ELR (cell line): ENCODE data around the gene SSB.
"Not testable (repeated sequence)": the region's sequence is repeated elsewhere in the genome, so short reads cannot be mapped to it uniquely, and the experiment has no call there.

Experiments used
- DNase-seq: peaks from one replicate; pipeline ENCODE4 v3.0.0-alpha.2; 2015; ENCODE audit warnings: low read depth

Gene SSB

DNA sequence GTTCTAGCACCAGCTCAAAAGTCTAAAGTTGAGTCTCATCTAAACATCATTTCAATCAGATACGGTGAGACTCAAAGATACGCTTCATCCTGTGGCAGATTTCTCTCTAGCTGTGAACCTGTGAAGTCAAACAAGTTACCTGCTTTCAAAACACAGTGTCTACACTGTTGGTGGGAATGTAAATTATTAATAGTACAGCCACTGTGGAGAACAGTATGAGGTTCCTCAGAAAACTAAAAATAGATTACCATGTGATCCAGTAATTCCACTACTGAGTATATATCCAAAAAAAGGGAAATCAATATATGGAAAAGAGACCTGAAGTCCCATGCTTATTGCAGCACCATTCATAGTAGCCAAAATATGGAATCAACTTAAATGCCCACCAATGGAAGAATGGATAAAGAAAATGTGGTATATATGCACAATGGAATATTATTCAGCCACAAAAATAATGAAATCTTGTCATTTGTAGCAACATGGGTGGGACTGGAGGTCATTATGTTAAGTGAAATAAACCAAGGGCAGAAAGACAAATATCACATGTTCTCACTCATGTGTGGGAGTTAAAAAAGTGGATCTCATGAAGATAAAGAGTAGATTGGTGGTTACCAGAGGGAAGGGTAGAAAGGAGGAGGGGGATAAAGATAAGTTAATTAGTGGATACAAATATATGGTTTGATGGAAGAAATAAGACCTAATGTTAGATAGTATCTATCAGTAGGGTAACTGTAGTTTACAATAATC, 40.2 kb downstream of the SSB start:
- DNase-seq: no peak

GRCh38 chr2:169839954-169840746, 41.5 kb downstream of the SSB start:
- DNase-seq: no peak

DNA sequence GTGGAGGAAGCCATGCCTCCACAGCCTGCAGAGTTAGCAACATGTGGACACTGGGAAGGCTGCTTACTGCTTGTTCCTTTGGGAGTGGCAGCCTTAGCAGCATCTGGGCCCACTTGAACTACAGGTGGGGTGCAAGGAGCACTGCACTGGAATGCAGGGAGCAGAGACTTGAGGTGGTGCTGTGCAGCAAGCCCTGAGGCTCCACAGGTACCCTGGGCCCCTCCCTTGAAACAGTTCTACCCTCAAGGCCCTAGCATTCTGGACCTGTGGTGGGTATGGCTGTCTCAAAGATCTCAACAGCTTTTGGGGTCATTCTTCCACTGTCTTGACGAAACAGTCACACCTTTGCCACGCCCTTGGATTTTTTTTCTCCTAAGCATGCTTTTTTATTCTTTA, 42.1 kb downstream of the SSB start:
- no peak for DNase-seq

GRCh38 chr2:169841625-169842024, 43.0 kb downstream of the SSB start:
- DNase-seq: not testable (repeated sequence)

GRCh38 chr2:169845016-169845415, 46.3 kb downstream of the SSB start:
- no peak for DNase-seq

GRCh38 chr2:169848959-169849693, 50.5 kb downstream of the SSB start:
- not testable (repeated sequence) for DNase-seq

DNA sequence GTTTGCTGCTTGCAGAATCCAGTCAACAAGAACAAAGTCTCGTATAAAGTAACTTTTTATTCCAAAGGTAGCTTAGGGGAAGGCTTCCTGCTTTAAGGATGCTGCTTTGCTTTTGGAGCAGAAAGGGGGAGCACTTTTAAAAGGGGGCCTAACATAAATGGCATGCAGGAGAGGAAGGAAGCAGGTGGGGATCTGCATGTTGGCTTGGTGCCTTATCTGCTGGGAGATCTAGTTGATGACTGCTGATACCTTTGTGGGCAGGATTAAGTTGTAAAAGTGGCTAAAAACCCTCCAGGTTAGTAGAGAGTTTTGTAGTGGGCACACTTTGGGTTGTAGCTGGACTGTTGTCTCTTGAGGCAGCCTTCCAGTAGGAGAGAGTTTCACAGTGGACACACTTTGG, 51.0 kb downstream of the SSB start:
- no peak for DNase-seq

DNA sequence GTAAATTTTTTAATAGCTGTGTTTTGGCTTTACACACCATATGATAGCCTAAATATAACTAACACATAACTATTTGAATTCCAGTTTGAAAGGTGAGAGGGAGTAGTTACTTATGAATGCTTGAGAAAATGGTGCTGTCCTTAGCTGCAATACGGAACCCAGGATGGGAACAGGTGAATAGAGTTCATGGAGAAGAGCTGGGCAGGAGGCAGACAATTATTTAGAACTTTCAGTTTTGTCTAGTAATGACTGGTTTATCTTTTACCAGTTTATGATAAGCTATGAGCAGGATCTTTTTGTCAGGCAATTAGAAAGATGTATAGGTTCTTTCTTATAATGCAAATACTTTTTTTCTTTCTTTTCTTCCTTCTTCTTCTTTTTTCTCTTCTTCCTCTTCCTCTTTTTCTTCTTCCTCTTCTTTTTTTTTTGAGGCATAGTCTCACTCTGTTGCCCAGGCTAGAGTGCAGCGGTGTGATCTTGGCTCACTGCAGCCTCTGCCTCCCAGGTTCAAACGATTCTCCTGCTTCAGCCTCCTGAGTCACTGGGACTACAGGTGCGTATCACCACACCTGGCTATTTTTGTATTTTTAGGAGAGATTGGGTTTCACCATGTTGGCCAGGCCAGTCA, 54.5 kb downstream of the SSB start:
- no peak for DNase-seq

DNA sequence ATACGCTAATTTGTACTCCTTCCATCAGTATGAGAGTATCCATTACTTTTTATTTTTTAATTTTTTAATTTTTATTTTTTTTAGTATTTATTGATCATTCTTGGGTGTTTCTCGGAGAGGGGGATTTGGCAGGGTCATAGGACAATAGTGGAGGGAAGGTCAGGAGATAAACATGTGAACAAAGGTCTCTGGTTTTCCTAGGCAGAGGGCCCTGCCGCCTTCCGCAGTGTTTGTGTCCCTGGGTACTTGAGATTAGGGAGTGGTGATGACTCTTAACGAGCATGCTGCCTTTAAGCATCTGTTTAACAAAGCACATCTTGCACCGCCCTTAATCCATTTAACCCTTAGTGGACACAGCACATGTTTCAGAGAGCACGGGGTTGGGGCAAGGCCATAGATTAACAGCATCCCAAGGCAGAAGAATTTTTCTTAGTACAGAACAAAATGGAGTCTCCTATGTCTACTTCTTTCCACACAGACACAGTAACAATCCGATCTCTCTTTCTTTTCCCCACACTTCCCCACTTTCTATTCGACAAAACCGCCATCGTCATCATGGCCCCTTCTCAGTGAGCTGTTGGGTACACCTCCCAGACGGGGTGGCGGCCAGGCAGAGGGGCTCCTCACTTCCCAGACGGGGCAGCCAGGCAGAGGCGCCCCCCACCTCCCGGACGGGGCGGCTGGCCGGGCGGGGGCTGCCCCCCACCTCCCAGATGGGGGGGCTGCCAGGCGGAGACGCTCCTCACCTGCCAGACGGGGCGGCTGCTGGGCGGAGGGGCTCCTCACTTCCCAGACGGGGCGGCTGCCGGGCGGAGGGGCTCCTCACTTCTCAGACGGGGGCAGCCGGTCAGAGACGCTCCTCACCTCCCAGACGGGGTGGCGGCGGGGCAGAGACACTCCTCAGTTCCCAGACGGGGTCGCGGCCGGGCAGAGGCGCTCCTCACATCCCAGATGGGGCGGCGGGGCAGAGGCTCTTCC, 56.9 kb downstream of the SSB start:
- not testable (repeated sequence) for DNase-seq

- no peak for DNase-seq
These were observed 60.8 kb downstream of the SSB start for GRCh38 chr2:169859423-169859822.

GRCh38 chr2:169860149-169860548, 61.5 kb downstream of the SSB start:
- no peak for DNase-seq
